Measurements from ENCODE around the gene MZT1. TPM values are rescaled to one million over a fixed set of nuclear protein-coding genes. Genes with fewer than 3 reads are reported as not detected.
A peak's percentile ranks its signal among the peaks of the same experiment; 100 is the strongest.

The MZT1 gene, protein sequence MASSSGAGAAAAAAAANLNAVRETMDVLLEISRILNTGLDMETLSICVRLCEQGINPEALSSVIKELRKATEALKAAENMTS
- total RNA-seq (10 to 100 TPM in 1 of 5 experiments, 1 to 10 TPM in 4; 4.5 to 14.9 (median 6.3) TPM), polyA plus RNA-seq (1 to 10 TPM; 2.9 to 7.1 TPM), total RNA-seq (3.9 reads per million, percentile 20 among the genes with 10 or more reads in this experiment)

DNA sequence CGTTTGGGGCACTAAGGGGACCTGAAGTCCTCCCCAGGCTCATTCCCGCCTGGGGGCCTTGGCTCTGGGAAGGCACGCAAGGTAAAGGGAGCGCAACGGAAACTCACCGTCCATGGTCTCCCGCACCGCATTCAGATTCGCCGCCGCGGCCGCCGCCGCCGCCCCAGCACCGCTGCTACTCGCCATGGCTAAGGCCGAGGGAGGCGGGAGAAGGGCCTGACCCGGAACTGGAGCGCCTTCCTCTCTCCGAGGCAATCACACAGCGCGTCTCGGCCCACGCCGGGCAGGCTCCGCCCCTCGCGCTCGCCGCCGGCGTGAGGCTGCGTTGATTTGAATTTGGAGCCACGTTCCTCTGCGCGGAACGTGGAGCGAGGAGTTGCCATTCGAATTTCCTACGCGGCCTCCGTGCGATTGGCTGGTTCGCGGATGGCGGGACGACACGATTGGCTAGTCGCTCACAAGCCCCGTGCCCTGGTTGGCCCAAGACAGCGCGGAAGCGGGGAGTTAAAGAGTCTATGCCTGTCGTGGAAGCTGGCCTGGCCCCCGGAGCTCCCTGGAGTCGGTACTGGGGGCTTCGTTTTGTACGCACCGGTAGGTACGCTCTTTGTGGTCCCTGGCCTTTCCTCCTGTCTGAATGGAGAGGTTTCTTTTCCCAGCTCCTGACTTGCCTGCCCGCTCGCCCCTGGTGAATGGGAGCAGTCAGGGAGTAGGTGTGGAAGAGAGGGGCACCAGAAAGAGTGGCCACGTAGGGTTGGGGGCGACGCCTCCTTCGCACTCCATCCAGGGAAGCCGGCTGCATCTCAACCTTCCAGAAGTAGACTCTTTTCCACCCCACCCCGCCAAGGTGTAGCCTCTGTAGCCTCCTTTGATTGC, at the start of gene MZT1, which contains the start of gene BORA:
Gene MZT1, minus strand, starts transcription at position 213 of the 873 bp plus-strand sequence. Its CDS starts 27 bp downstream, at position 186.
Gene BORA, plus strand, starts transcription at position 507 of the 873 bp plus-strand sequence. CDS start 1,018 bp downstream, outside the sequence.
- peaks cover 0 to 7% (median 0%) of the 10 kb centered on the region in 3 experiments for H3K36me3 ChIP-seq (ENCODE audit: control insufficient read depth in 2 of 3, insufficient read depth in 3 of 3, low read length in 3 of 3)
- H3K27ac Mint-ChIP-seq = peak within 1 kb of the TSS; percentile 85 to 95 (median 91)
- H3K9me3 ChIP-seq (ENCODE audit: control insufficient read depth in 2 of 3, low read length in 3 of 3) = no peaks in the 10 kb centered on the region
- H3K9me3 Mint-ChIP-seq = peaks cover 0 to 2% (median 0%) of the 10 kb centered on the region in 11 donors
- ATAC-seq = peak; percentile 95
- intact Hi-C loops (cut with micrococcal nuclease) = loop anchor here (1.0 to 10.0 kb wide), 10 partner anchors 17 to 1557 kb away; partner anchors contain the start of gene PIBF1 (in 2 of the 2)
- peak; percentile 87 to 95 (median 94) for DNase-seq
- no peaks in the 10 kb centered on the region for H3K27me3 ChIP-seq (ENCODE audit: control insufficient read depth in 2 of 2, insufficient read depth in 2 of 2, low read length in 2 of 2)
- H3K27me3 Mint-ChIP-seq = no peaks in the 10 kb centered on the region
- peak within 1 kb of the TSS; percentile 85 to 99 (median 95) for H3K4me3 Mint-ChIP-seq
- peaks cover 30 to 69% (median 54%) of the 10 kb centered on the region in 7 donors for H3K4me1 Mint-ChIP-seq
- peak within 1 kb of the TSS; percentile 73 for H3K27ac ChIP-seq (ENCODE audit: low read depth, low read length)
- ChIA-PET CTCF (no interaction called here), POLR2A (interaction anchor here (1.1 to 1.6 kb wide), 4 partner anchors 11 to 47 kb away, joined by 3 to 4 read pairs (median 3); no protein-coding TSS in a partner anchor)
- peaks cover 23 to 30% of the 10 kb centered on the region in 2 donors for H3K4me1 ChIP-seq (ENCODE audit: control insufficient read depth in 2 of 2, insufficient read depth in 2 of 2, low read length in 2 of 2)
- peak within 1 kb of the TSS; percentile 93 for H3K4me3 ChIP-seq (ENCODE audit: low read length)
- H3K36me3 Mint-ChIP-seq = peaks cover 6 to 30% (median 25%) of the 10 kb centered on the region in 5 donors

- ChIA-PET CTCF (no interaction called here), POLR2A (interaction anchor here (1.0 kb wide), 1 partner anchor 46 kb away, joined by 3 read pairs; the partner anchor contains the start of genes BORA and MZT1)
- Mint-ChIP-seq H3K4me3 (no peak overlapping the region), H3K27ac (peak overlapping the region in 1 of 9 donors; percentile 66), H3K4me1 (peaks cover 13 to 33% (median 23%) of the 10 kb centered on the region in 7 donors), H3K27me3 (no peaks in the 10 kb centered on the region), H3K9me3 (no peaks in the 10 kb centered on the region), H3K36me3 (peaks cover 5 to 63% (median 45%) of the 10 kb centered on the region in 5 donors)
- no peak for ATAC-seq
- Histone ChIP-seq H3K4me3 (ENCODE audit: low read length) (no peak overlapping the region), H3K27ac (ENCODE audit: low read depth, low read length) (no peak overlapping the region), H3K36me3 (ENCODE audit: control insufficient read depth in 2 of 3, insufficient read depth in 3 of 3, low read length in 3 of 3) (peaks cover 40 to 82% (median 56%) of the 10 kb centered on the region in 3 experiments), H3K9me3 (ENCODE audit: control insufficient read depth in 2 of 3, low read length in 3 of 3) (no peaks in the 10 kb centered on the region), H3K27me3 (ENCODE audit: control insufficient read depth in 2 of 2, insufficient read depth in 2 of 2, low read length in 2 of 2) (no peaks in the 10 kb centered on the region), H3K4me1 (ENCODE audit: control insufficient read depth in 2 of 2, insufficient read depth in 2 of 2, low read length in 2 of 2) (peaks cover under 1 to 4% of the 10 kb centered on the region in 2 donors)
- DNase-seq = no peak
- intact Hi-C loops (cut with micrococcal nuclease) = loop anchor here in 1 of 2 donors (2.0 kb wide), 1 partner anchor 17 kb away; no protein-coding TSS in a partner anchor
Measured at GRCh38 chr13:72774019-72774418, 46.6 kb upstream of the MZT1 start.

DNA sequence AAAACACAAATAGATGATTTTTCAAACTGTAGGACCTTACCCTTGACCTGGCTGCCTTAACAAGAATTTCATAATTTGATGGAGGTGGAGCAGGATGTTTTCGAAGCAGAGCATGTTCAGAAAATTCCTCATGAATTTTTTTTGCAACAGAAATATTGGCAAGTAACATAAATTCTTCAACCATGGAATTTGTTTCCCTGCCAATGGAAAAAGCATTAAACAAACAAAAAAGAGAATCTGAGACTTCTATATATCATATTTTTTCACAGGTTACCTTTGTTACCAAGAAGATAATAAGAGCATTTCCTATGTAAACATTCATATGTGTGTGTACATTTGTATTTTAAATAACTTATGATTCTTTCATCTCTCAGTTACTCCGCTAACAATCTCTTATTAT, 36.0 kb upstream of the MZT1 start:
- no peak overlapping the region for H3K4me3 Mint-ChIP-seq
- no peaks in the 10 kb centered on the region for H3K27me3 Mint-ChIP-seq
- no peak overlapping the region for H3K27ac Mint-ChIP-seq
- no peaks in the 10 kb centered on the region for H3K9me3 Mint-ChIP-seq
- Histone ChIP-seq H3K27ac (ENCODE audit: low read depth, low read length) (no peak overlapping the region), H3K4me1 (ENCODE audit: control insufficient read depth in 2 of 2, insufficient read depth in 2 of 2, low read length in 2 of 2) (no peaks in the 10 kb centered on the region), H3K9me3 (ENCODE audit: control insufficient read depth in 2 of 3, low read length in 3 of 3) (no peaks in the 10 kb centered on the region), H3K4me3 (ENCODE audit: low read length) (no peak overlapping the region), H3K27me3 (ENCODE audit: control insufficient read depth in 2 of 2, insufficient read depth in 2 of 2, low read length in 2 of 2) (no peaks in the 10 kb centered on the region), H3K36me3 (ENCODE audit: control insufficient read depth in 2 of 3, insufficient read depth in 3 of 3, low read length in 3 of 3) (peaks cover 33 to 98% (median 69%) of the 10 kb centered on the region in 3 experiments)
- DNase-seq (no peak), ATAC-seq (no peak)
- ChIA-PET POLR2A (no interaction called here), CTCF (no interaction called here)
- H3K36me3 Mint-ChIP-seq = peaks cover 0 to 51% (median 32%) of the 10 kb centered on the region in 5 donors
- H3K4me1 Mint-ChIP-seq = peaks cover 0 to 5% (median 0%) of the 10 kb centered on the region in 7 donors
- intact Hi-C loops (cut with micrococcal nuclease) = loop anchor here in 1 of 2 donors (5.0 kb wide), 1 partner anchor 36 kb away; the partner anchor contains the start of genes BORA and MZT1

DNA sequence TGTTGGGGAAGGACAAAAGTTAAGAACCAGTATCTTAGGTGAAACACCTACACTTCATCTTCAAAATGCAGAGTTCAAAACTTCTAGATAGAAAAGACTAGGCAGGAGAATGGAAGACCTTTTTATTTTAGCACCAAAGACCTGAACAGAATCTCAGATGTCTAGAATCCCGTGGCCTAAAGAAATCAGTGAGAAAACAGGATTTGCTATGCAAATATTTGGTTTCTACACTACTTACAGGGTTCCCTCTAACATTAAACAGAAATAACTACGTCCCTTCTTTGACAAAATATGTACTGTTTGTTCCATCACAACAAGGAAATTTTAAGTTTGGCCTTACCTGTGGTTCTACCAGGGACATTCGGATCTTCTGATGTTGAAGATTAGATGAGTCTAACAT, 32.8 kb upstream of the MZT1 start:
- Mint-ChIP-seq H3K9me3 (no peaks in the 10 kb centered on the region), H3K4me3 (no peak overlapping the region), H3K36me3 (peaks cover 0 to 47% (median 31%) of the 10 kb centered on the region in 5 donors), H3K27ac (peak overlapping the region in 3 of 9 donors; percentile 5 to 51 (median 28)), H3K4me1 (peaks cover 0 to 2% (median 0%) of the 10 kb centered on the region in 7 donors), H3K27me3 (no peaks in the 10 kb centered on the region)
- H3K27ac ChIP-seq (ENCODE audit: low read depth, low read length) = no peak overlapping the region
- ATAC-seq = no peak
- H3K36me3 ChIP-seq (ENCODE audit: control insufficient read depth in 2 of 3, insufficient read depth in 3 of 3, low read length in 3 of 3) = peaks cover 24 to 81% (median 51%) of the 10 kb centered on the region in 3 experiments
- intact Hi-C loops (cut with micrococcal nuclease) = loop anchor here in 1 of 2 donors (5.0 kb wide), 1 partner anchor 33 kb away; the partner anchor contains the start of genes BORA and MZT1
- no peaks in the 10 kb centered on the region for H3K9me3 ChIP-seq (ENCODE audit: control insufficient read depth in 2 of 3, low read length in 3 of 3)
- H3K27me3 ChIP-seq (ENCODE audit: control insufficient read depth in 2 of 2, insufficient read depth in 2 of 2, low read length in 2 of 2) = no peaks in the 10 kb centered on the region
- H3K4me1 ChIP-seq (ENCODE audit: control insufficient read depth in 2 of 2, insufficient read depth in 2 of 2, low read length in 2 of 2) = no peaks in the 10 kb centered on the region
- no peak overlapping the region for H3K4me3 ChIP-seq (ENCODE audit: low read length)
- ChIA-PET POLR2A (interaction anchor here (1.2 kb wide), 1 partner anchor 31 kb away, joined by 3 read pairs; no protein-coding TSS in a partner anchor), CTCF (no interaction called here)
- DNase-seq = no peak

- Histone ChIP-seq H3K4me3 (ENCODE audit: low read length) (no peak overlapping the region), H3K27me3 (ENCODE audit: control insufficient read depth in 2 of 2, insufficient read depth in 2 of 2, low read length in 2 of 2) (no peaks in the 10 kb centered on the region), H3K36me3 (ENCODE audit: control insufficient read depth in 2 of 3, insufficient read depth in 3 of 3, low read length in 3 of 3) (peaks cover 18 to 62% (median 39%) of the 10 kb centered on the region in 3 experiments), H3K27ac (ENCODE audit: low read depth, low read length) (no peak overlapping the region), H3K4me1 (ENCODE audit: control insufficient read depth in 2 of 2, insufficient read depth in 2 of 2, low read length in 2 of 2) (no peaks in the 10 kb centered on the region), H3K9me3 (ENCODE audit: control insufficient read depth in 2 of 3, low read length in 3 of 3) (no peaks in the 10 kb centered on the region)
- Mint-ChIP-seq H3K4me3 (no peak overlapping the region), H3K27ac (no peak overlapping the region), H3K27me3 (no peaks in the 10 kb centered on the region), H3K36me3 (peaks cover 0 to 42% (median 28%) of the 10 kb centered on the region in 5 donors), H3K9me3 (no peaks in the 10 kb centered on the region), H3K4me1 (peaks cover 0 to 10% (median 0%) of the 10 kb centered on the region in 7 donors)
- DNase-seq = no peak
- POLR2A ChIA-PET = no interaction called here
- intact Hi-C loops (cut with micrococcal nuclease) = loop anchor here (2.0 kb wide), 2 partner anchors 17 to 19 kb away; no protein-coding TSS in a partner anchor
- CTCF ChIA-PET = no interaction called here
- no peak for ATAC-seq
Measured at GRCh38 chr13:72757792-72758535, 30.5 kb upstream of the MZT1 start.

DNA sequence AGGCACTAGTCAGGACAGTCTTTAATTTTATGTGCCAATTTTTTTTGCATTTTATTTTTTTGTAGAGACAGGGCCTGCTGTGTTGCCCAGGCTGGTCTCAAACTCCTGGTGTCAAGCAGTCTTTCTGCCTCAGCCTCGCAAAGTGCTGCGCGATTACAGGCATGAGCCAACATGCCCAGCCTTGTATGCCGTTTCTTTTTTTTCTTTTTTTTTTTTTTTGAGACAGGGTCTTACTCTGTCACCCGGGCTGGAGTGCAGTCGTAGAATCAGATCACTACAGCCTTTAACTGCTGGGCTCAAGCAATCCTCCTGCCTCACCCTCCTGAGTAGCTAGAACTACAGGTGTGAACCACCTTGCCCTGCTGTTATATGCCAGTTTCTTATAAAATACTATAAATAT, 26.7 kb upstream of the MZT1 start:
- peaks cover 0 to 34% (median 14%) of the 10 kb centered on the region in 3 experiments for H3K36me3 ChIP-seq (ENCODE audit: control insufficient read depth in 2 of 3, insufficient read depth in 3 of 3, low read length in 3 of 3)
- Mint-ChIP-seq H3K9me3 (peaks cover 0 to 9% (median 0%) of the 10 kb centered on the region in 11 donors), H3K27me3 (no peaks in the 10 kb centered on the region), H3K4me1 (peaks cover 0 to 35% (median 11%) of the 10 kb centered on the region in 7 donors), H3K27ac (no peak overlapping the region), H3K36me3 (peaks cover 0 to 64% (median 47%) of the 10 kb centered on the region in 5 donors), H3K4me3 (no peak overlapping the region)
- no peaks in the 10 kb centered on the region for H3K9me3 ChIP-seq (ENCODE audit: control insufficient read depth in 2 of 3, low read length in 3 of 3)
- no peaks in the 10 kb centered on the region for H3K27me3 ChIP-seq (ENCODE audit: control insufficient read depth in 2 of 2, insufficient read depth in 2 of 2, low read length in 2 of 2)
- DNase-seq (no peak), ATAC-seq (no peak)
- ChIA-PET POLR2A (interaction anchor here (0.6 to 0.8 kb wide), 2 partner anchors 16 to 35 kb away, joined by 3 to 5 read pairs; no protein-coding TSS in a partner anchor), CTCF (no interaction called here)
- H3K4me1 ChIP-seq (ENCODE audit: control insufficient read depth in 2 of 2, insufficient read depth in 2 of 2, low read length in 2 of 2) = no peaks in the 10 kb centered on the region
- no peak overlapping the region for H3K27ac ChIP-seq (ENCODE audit: low read depth, low read length)
- H3K4me3 ChIP-seq (ENCODE audit: low read length) = no peak overlapping the region
- intact Hi-C loops (cut with micrococcal nuclease) = no loop called here
